Heart right ventricle (tissue), 16 donors: ENCODE data around the gene VSX2. TPM values are rescaled to one million over a fixed set of nuclear protein-coding genes. Genes with fewer than 3 reads are reported as not detected.

ENCODE experiments used
- ATAC-seq, 8 donors: fragments of 200-7000 bp; cut with Tn5 transposase; one replicate each; pipeline ENCODE4 v1.9.1; 2020; ENCODE audit warnings: mild to moderate bottlenecking in 8 of 8, moderate library complexity in 8 of 8, moderate number of reproducible peaks in 1 of 8
- DNase-seq, 2 donors: peaks; one replicate each; pipeline ENCODE4 v3.0.0-alpha.2; 2020
- H3K27ac ChIP-seq, 10 donors: fragments of 200-600 bp; sonication (generic) in 2 of 10; one replicate each; pipeline versions ENCODE4 v1.5.0 to v1.8.0; 2020 to 2022; ENCODE audit warnings: mild to moderate bottlenecking in 3 of 10
- H3K27me3 ChIP-seq, 7 donors: fragments of 200-600 bp; one replicate each; pipeline ENCODE4 v1.8.0; 2021 to 2022; ENCODE audit warnings: mild to moderate bottlenecking in 2 of 7
- H3K36me3 ChIP-seq, 9 donors: fragments of 200-600 bp; sonication (generic) in 1 of 9; one replicate each; pipeline versions ENCODE4 v1.5.0 to v1.8.0; 2020 to 2022; ENCODE audit warnings: mild to moderate bottlenecking in 2 of 9
- H3K4me1 ChIP-seq, 9 donors: fragments of 200-600 bp; sonication (generic) in 1 of 9; one replicate each; pipeline versions ENCODE4 v1.5.0 to v1.8.0; 2020 to 2022; ENCODE audit warnings: mild to moderate bottlenecking in 4 of 9
- H3K4me3 ChIP-seq, 10 donors: fragments of 200-600 bp; sonication (generic) in 2 of 10; one replicate each; pipeline versions ENCODE4 v1.5.0 to v1.8.0; 2020 to 2022; ENCODE audit warnings: mild to moderate bottlenecking in 7 of 10, moderate library complexity in 2 of 10
- H3K9me3 ChIP-seq, 11 donors: fragments of 200-600 bp in 10 of 11; sonication (generic) in 2 of 11; one replicate each; pipeline versions ENCODE4 v1.5.0 to v1.8.0; 2013 to 2022; ENCODE audit warnings: mild to moderate bottlenecking in 2 of 11, control low read depth in 1 of 11, moderate library complexity in 1 of 11
- CTCF ChIP-seq, 9 donors: fragments of 200-600 bp; sonication (generic) in 2 of 9; IDR thresholded peaks; one replicate each; pipeline versions ENCODE4 v1.5.0 to v1.8.0; 2021 to 2022; ENCODE audit warnings: antibody characterized with exemption in 9 of 9, mild to moderate bottlenecking in 5 of 9, moderate library complexity in 1 of 9
- WGBS, 2 donors: extraction: QIAGEN DNeasy Blood & Tissue Kit; methylation state at CpG; one replicate each; pipeline ENCODE4 v1.1.7; 2013; ENCODE audit warnings: inconsistent platforms in 1 of 2; 5-methylcytosine and 5-hydroxymethylcytosine counted together
- intact Hi-C, 10 donors: fragments of 100-400 bp; cut with DNase I; formaldehyde crosslinking; loops; one replicate each; pipeline versions ENCODE4 v1.11.1 to v1.14.2; 2022
- polyA plus RNA-seq, 2 donors: library from polyadenylated mRNA; stranded (reverse); fragments of 200-250 nt; gene quantifications; one replicate each; pipeline ENCODE4 v1.2.3, GENCODE V29; 2013
- total RNA-seq, 10 donors: library from RNA; stranded (reverse); fragmentation: NEBNext Ultra II Directional in 3 of 10; extraction: Animal tissue kit (Norgen Biotek cat#: 25700) in 3 of 10; gene quantifications; one replicate each; pipeline versions ENCODE4 v1.2.1 to v1.2.4, GENCODE V29; 2021 to 2023
- donor health status: Arrhythmogenic right ventricular cardiomyopathy.
- donor health status: ischemic (EF 13 %, LVEDD 7.1; RV severe dilation, severe dysfunction).
- donor health status: healthy with polysubstance abuse.
- donor health status: DM: no; HTN: yes; CAD: no.
- donor health status: DM: no; HTN: no; CAD: no.
- donor health status: ischemic (EF 25% LVEDD 6.9; RV normal size, moderate dysfunction).
- donor health status: ischemic (EF 25% LVEDD 5.7; RV mildly dilated, moderate dysfunction).
- donor health status: healthy.
- donor health status: DM: yes; HTN: yes; CAD: no.
- donor health status: Ischemic cardiomyopathy.
- donor health status: ischemic (EF 35%, LVEDD 5.7; RV mildly dilated, moderate dysfunction).
- donor health status: nonischemic (EF 11% LVEDD 7.7; RV severe dilation, severe dysfunction).
- donor health status: DM: yes; HTN: yes; CAD: no.
- donor health status: PGD.
- donor health status: ischemic (EF 29% LVEDD 5.4; RV normal size, mild dysfunction).
- donor health status: nonischemic (EF 23%, LVEDD 6.1; RV moderate dilation, normal function).

The VSX2 gene
- total and polyA plus RNA-seq, 12 donors, result not detected

GRCh38 chr14:74257941-74258763, 18.9 kb downstream of the VSX2 start:
- peaks cover 0 to 17% (median 13%) of the 10 kb centered on the region in 9 donors for H3K4me1 ChIP-seq
- TF ChIP-seq CTCF (IDR thresholded peaks at IDR 0.05), result no peak
- no peaks in the 10 kb centered on the region for H3K36me3 ChIP-seq
- peaks cover 0 to 20% (median 0%) of the 10 kb centered on the region in 7 donors for H3K27me3 ChIP-seq
- WGBS, 2 donors, result 5 to 6% methylated on average over 56 of the region's 56 CpGs
- peak overlapping the region; percentile 50 to 84 (median 72) for H3K4me3 ChIP-seq
- peak overlapping the region in 4 of 10 donors; percentile 14 to 57 (median 44) for H3K27ac ChIP-seq
- H3K9me3 ChIP-seq, result no peaks in the 10 kb centered on the region
- DNase-seq (no peak), ATAC-seq (peak in 3 of 8 donors; percentile 20 to 40 (median 34))
- intact Hi-C loops, result loop anchor here in 2 of 10 donors (2.0 to 5.0 kb wide), 2 partner anchors 145 to 146 kb away; no protein-coding TSS in a partner anchor

GRCh38 chr14:74258764-74259035, 19.5 kb downstream of the VSX2 start:
- peak in 1 of 8 donors; percentile 6 for ATAC-seq

GRCh38 chr14:74259513-74259912, 20.3 kb downstream of the VSX2 start:
- Histone ChIP-seq H3K4me3 (no peak overlapping the region), H3K27ac (no peak overlapping the region), H3K27me3 (peaks cover 0 to 20% (median 0%) of the 10 kb centered on the region in 7 donors), H3K4me1 (peaks cover 0 to 17% (median 13%) of the 10 kb centered on the region in 9 donors), H3K9me3 (no peaks in the 10 kb centered on the region), H3K36me3 (no peaks in the 10 kb centered on the region)
- DNase-seq (no peak), ATAC-seq (no peak)
- intact Hi-C loops, result loop anchor here in 1 of 10 donors (5.0 kb wide), 1 partner anchor 147 kb away; no protein-coding TSS in a partner anchor
- no peak for TF ChIP-seq CTCF (IDR thresholded peaks at IDR 0.05)
- WGBS, 2 donors, result 95 to 97% methylated on average over 12 of the region's 12 CpGs

More at GRCh38 chr14:74258764-74259035, 19.5 kb downstream of the VSX2 start:
- Histone ChIP-seq H3K27me3 (peaks cover 0 to 20% (median 0%) of the 10 kb centered on the region in 7 donors), H3K4me1 (peaks cover 0 to 17% (median 13%) of the 10 kb centered on the region in 9 donors), H3K27ac (no peak overlapping the region), H3K36me3 (no peaks in the 10 kb centered on the region), H3K4me3 (peak overlapping the region in 5 of 10 donors; percentile 62 to 84 (median 73)), H3K9me3 (no peaks in the 10 kb centered on the region)
- DNase-seq, result no peak
- intact Hi-C loops, result loop anchor here in 1 of 10 donors (5.0 kb wide), 1 partner anchor 146 kb away; no protein-coding TSS in a partner anchor
- TF ChIP-seq CTCF (IDR thresholded peaks at IDR 0.05), result no peak
- 52 to 68% methylated on average over 3 of the region's 3 CpGs for WGBS, 2 donors

- TF ChIP-seq CTCF (IDR thresholded peaks at IDR 0.05), result no peak
- no peaks in the 10 kb centered on the region for H3K36me3 ChIP-seq
- intact Hi-C loops, result no loop called here
- no peaks in the 10 kb centered on the region for H3K9me3 ChIP-seq
- DNase-seq (no peak), ATAC-seq (no peak)
- peaks cover 0 to 20% (median 0%) of the 10 kb centered on the region in 7 donors for H3K27me3 ChIP-seq
- peaks cover 0 to 17% (median 13%) of the 10 kb centered on the region in 9 donors for H3K4me1 ChIP-seq
- WGBS, 2 donors, result 92 to 94% methylated on average over 29 of the region's 29 CpGs
- no peak overlapping the region for H3K4me3 ChIP-seq
- no peak overlapping the region for H3K27ac ChIP-seq
Measured at GRCh38 chr14:74260525-74261233, 21.4 kb downstream of the VSX2 start.
